ENCODE measurements around the gene GAK.

GRCh38 chr4:813900-814299 lies 118.2 kb downstream of the GAK start:
- TF ChIP-seq CTCF (IDR thresholded peaks at IDR 0.05; ENCODE audit: low read depth, low read length) (no peak), POLR2A (IDR thresholded peaks at IDR 0.05; ENCODE audit: extremely low read depth, insufficient read length) (no peak), MAX (IDR thresholded peaks at IDR 0.05; ENCODE audit: low read depth, low read length) (no peak), MYC (IDR thresholded peaks at IDR 0.05; ENCODE audit: low read depth, low read length) (no peak)

Measured in NB4 (cell line).